T-helper 17 cell (primary cell): ENCODE measurements around the gene TBC1D21. TPM values are rescaled to one million over a fixed set of nuclear protein-coding genes. Genes with fewer than 3 reads are reported as not detected.

ENCODE experiments used
- ATAC-seq: fragments of 150-1000 bp; cut with Tn5 transposase; 2 replicates; pipeline ENCODE4 v1.10.0; 2021; ENCODE audit warnings: mild to moderate bottlenecking, moderate library complexity
- DNase-seq, 3 donors: peaks; one replicate each; pipeline versions ENCODE4 v3.0.0 to v3.0.0-alpha.2; 2020 to 2021
- H3K9me3 ChIP-seq: one replicate; pipeline ENCODE4 v1.7.0; 2013; ENCODE audit warnings: low read length, mild to moderate bottlenecking; ENCODE audit not compliant: control insufficient read depth, poor library complexity, severe bottlenecking
- H3K27ac Mint-ChIP-seq: one replicate; pipeline ENCODE4 v1.8.0; 2022; ENCODE audit warnings: mild to moderate bottlenecking, moderate library complexity, mixed read lengths
- H3K27me3 Mint-ChIP-seq: one replicate; pipeline ENCODE4 v1.8.0; 2022; ENCODE audit warnings: mixed read lengths
- H3K36me3 Mint-ChIP-seq: one replicate; pipeline ENCODE4 v1.8.0; 2022; ENCODE audit warnings: low read depth, mixed read lengths
- H3K4me1 Mint-ChIP-seq: one replicate; pipeline ENCODE4 v1.8.0; 2022; ENCODE audit warnings: mild to moderate bottlenecking, mixed read lengths
- H3K4me3 Mint-ChIP-seq: one replicate; pipeline ENCODE4 v1.8.0; 2022; ENCODE audit warnings: mild to moderate bottlenecking, moderate library complexity, mixed read lengths
- total RNA-seq, 4 donors: library from RNA in 2 of 4; stranded (reverse) in 2 of 4; gene quantifications; one replicate each; pipeline ENCODE4 v1.2.3 and lab custom pipeline; 2022 to 2026

The TBC1D21 gene
- total RNA-seq, 2 donors from 2014 or later: not detected

- no peak for ATAC-seq
- Mint-ChIP-seq H3K27ac (no peak overlapping the region), H3K4me3 (no peak overlapping the region), H3K27me3 (peaks cover 54% of the 10 kb centered on the region), H3K4me1 (peaks cover 6% of the 10 kb centered on the region), H3K36me3 (peaks cover 2% of the 10 kb centered on the region)
- H3K9me3 ChIP-seq: no peaks in the 10 kb centered on the region
- no peak for DNase-seq
Observed at GRCh38 chr15:73886717-73887345, 13.5 kb downstream of the TBC1D21 start.

- peaks cover 47% of the 10 kb centered on the region for H3K27me3 Mint-ChIP-seq
- peaks cover 2% of the 10 kb centered on the region for H3K36me3 Mint-ChIP-seq
- H3K9me3 ChIP-seq: no peaks in the 10 kb centered on the region
- DNase-seq (no peak), ATAC-seq (no peak)
- H3K4me1 Mint-ChIP-seq: peaks cover 2% of the 10 kb centered on the region
- H3K4me3 Mint-ChIP-seq: no peak overlapping the region
- H3K27ac Mint-ChIP-seq: no peak overlapping the region
Observed at GRCh38 chr15:73887481-73887880, 14.1 kb downstream of the TBC1D21 start.

GRCh38 chr15:73888224-73889041 is 15.1 kb downstream of the TBC1D21 start:
- no peaks in the 10 kb centered on the region for H3K9me3 ChIP-seq
- DNase-seq (no peak), ATAC-seq (no peak)
- no peak overlapping the region for H3K4me3 Mint-ChIP-seq
- peaks cover 41% of the 10 kb centered on the region for H3K27me3 Mint-ChIP-seq
- H3K4me1 Mint-ChIP-seq: peaks cover 2% of the 10 kb centered on the region
- H3K27ac Mint-ChIP-seq: no peak overlapping the region
- peaks cover 7% of the 10 kb centered on the region for H3K36me3 Mint-ChIP-seq

- H3K4me1 Mint-ChIP-seq: peaks cover 2% of the 10 kb centered on the region
- DNase-seq: no peak
- H3K36me3 Mint-ChIP-seq: peaks cover 7% of the 10 kb centered on the region
- H3K27ac Mint-ChIP-seq: no peak overlapping the region
- H3K27me3 Mint-ChIP-seq: peaks cover 36% of the 10 kb centered on the region
- no peak for ATAC-seq
- no peak overlapping the region for H3K4me3 Mint-ChIP-seq
- no peaks in the 10 kb centered on the region for H3K9me3 ChIP-seq
Observed at GRCh38 chr15:73889053-73889761, 15.8 kb downstream of the TBC1D21 start.

GRCh38 chr15:73889762-73890124 is 16.4 kb downstream of the TBC1D21 start:
- H3K9me3 ChIP-seq: no peaks in the 10 kb centered on the region
- no peak for ATAC-seq
- Mint-ChIP-seq H3K27me3 (peaks cover 32% of the 10 kb centered on the region), H3K27ac (no peak overlapping the region), H3K4me1 (peaks cover 2% of the 10 kb centered on the region), H3K36me3 (peaks cover 7% of the 10 kb centered on the region), H3K4me3 (no peak overlapping the region)
- DNase-seq: no peak

GRCh38 chr15:73891328-73892315 is 18.3 kb downstream of the TBC1D21 start:
- ATAC-seq (no peak), DNase-seq (no peak)
- Mint-ChIP-seq H3K4me1 (peaks cover 8% of the 10 kb centered on the region), H3K27ac (no peak overlapping the region), H3K4me3 (no peak overlapping the region), H3K36me3 (peaks cover 5% of the 10 kb centered on the region), H3K27me3 (peaks cover 20% of the 10 kb centered on the region)
- no peaks in the 10 kb centered on the region for H3K9me3 ChIP-seq

GRCh38 chr15:73892446-73893226 is 19.3 kb downstream of the TBC1D21 start:
- Mint-ChIP-seq H3K4me3 (no peak overlapping the region), H3K27me3 (peaks cover 20% of the 10 kb centered on the region), H3K36me3 (peaks cover 5% of the 10 kb centered on the region), H3K4me1 (peaks cover 13% of the 10 kb centered on the region), H3K27ac (no peak overlapping the region)
- DNase-seq: no peak
- ATAC-seq: no peak
- no peaks in the 10 kb centered on the region for H3K9me3 ChIP-seq

GRCh38 chr15:73894133-73894814 is 20.9 kb downstream of the TBC1D21 start:
- DNase-seq: no peak
- Mint-ChIP-seq H3K27ac (no peak overlapping the region), H3K36me3 (peaks cover 5% of the 10 kb centered on the region), H3K27me3 (peaks cover 13% of the 10 kb centered on the region), H3K4me3 (no peak overlapping the region), H3K4me1 (peaks cover 10% of the 10 kb centered on the region)
- H3K9me3 ChIP-seq: no peaks in the 10 kb centered on the region
- no peak for ATAC-seq

GRCh38 chr15:73897441-73898261 is 24.3 kb downstream of the TBC1D21 start:
- no peaks in the 10 kb centered on the region for H3K9me3 ChIP-seq
- no peak overlapping the region for H3K27ac Mint-ChIP-seq
- peaks cover 6% of the 10 kb centered on the region for H3K36me3 Mint-ChIP-seq
- no peak overlapping the region for H3K4me3 Mint-ChIP-seq
- no peaks in the 10 kb centered on the region for H3K27me3 Mint-ChIP-seq
- ATAC-seq (peak; percentile 97), DNase-seq (peak; percentile 47 to 51 (median 50))
- peaks cover 13% of the 10 kb centered on the region for H3K4me1 Mint-ChIP-seq

- H3K9me3 ChIP-seq: no peaks in the 10 kb centered on the region
- Mint-ChIP-seq H3K4me1 (peaks cover 14% of the 10 kb centered on the region), H3K4me3 (no peak overlapping the region), H3K36me3 (peaks cover 2% of the 10 kb centered on the region), H3K27me3 (no peaks in the 10 kb centered on the region), H3K27ac (no peak overlapping the region)
- DNase-seq (no peak), ATAC-seq (no peak)
Observed at GRCh38 chr15:73899197-73900094, 26.1 kb downstream of the TBC1D21 start.
